Nephron progenitor cell (in vitro differentiated cells): Measurements from ENCODE around the gene MAN2A1.

Experiments used
- DNase-seq: peaks from one replicate; pipeline ENCODE4 v3.0.0; 2021
- H3K27ac Mint-ChIP-seq: 2 replicates; pipeline ENCODE4 v1.8.0; 2021; ENCODE audit warnings: mild to moderate bottlenecking, moderate library complexity, mixed read lengths
- H3K27me3 Mint-ChIP-seq: 2 replicates; pipeline ENCODE4 v1.8.0; 2021; ENCODE audit warnings: mild to moderate bottlenecking, low read depth, mixed read lengths; ENCODE audit not compliant: poor library complexity
- H3K36me3 Mint-ChIP-seq: 2 replicates; pipeline ENCODE4 v1.8.0; 2021; ENCODE audit warnings: low read depth, mixed read lengths
- H3K4me1 Mint-ChIP-seq: 2 replicates; pipeline ENCODE4 v1.8.0; 2021; ENCODE audit warnings: mixed read lengths
- H3K4me3 Mint-ChIP-seq: 2 replicates; pipeline ENCODE4 v1.8.0; 2021; ENCODE audit warnings: mild to moderate bottlenecking, moderate library complexity, mixed read lengths
- H3K9me3 Mint-ChIP-seq: 2 replicates; pipeline ENCODE4 v1.8.0; 2021; ENCODE audit warnings: mild to moderate bottlenecking, moderate library complexity, mixed read lengths
- TF ChIP-seq, protein P1 (sequence below): fragments of 200-600 bp; sonication (generic); IDR thresholded peaks from 2 replicates; pipeline ENCODE4 v1.5.0; 2021; ENCODE audit warnings: antibody characterized with exemption

Gene MAN2A1

GRCh38 chr5:109656829-109657228 is 32.9 kb upstream of the MAN2A1 start:
- H3K36me3 Mint-ChIP-seq: no peaks in the 10 kb centered on the region
- no peak for DNase-seq

DNA sequence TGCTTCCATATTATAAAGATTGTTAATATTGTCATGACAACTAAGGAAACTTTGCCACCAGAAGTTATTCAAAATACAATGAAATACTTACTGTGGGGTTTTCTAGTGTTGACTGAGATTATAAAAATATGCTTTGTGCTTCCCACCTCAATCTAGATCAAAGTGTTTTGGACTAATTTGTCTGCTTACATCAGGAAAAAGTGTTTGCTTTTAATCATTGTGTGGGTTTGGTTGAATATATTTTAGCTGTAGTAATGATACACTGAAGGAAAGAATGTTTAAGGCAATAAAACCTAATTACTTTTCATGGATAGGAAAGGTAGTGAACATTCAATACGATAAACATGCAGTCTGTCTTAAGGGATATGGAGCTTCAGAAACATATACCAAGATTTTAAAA is 29.8 kb upstream of the MAN2A1 start:
- H3K4me3 Mint-ChIP-seq: no peak overlapping the region
- H3K27me3 Mint-ChIP-seq: peaks cover 4% of the 10 kb centered on the region
- H3K4me1 Mint-ChIP-seq: peaks cover 12% of the 10 kb centered on the region
- TF ChIP-seq, protein P1, sequence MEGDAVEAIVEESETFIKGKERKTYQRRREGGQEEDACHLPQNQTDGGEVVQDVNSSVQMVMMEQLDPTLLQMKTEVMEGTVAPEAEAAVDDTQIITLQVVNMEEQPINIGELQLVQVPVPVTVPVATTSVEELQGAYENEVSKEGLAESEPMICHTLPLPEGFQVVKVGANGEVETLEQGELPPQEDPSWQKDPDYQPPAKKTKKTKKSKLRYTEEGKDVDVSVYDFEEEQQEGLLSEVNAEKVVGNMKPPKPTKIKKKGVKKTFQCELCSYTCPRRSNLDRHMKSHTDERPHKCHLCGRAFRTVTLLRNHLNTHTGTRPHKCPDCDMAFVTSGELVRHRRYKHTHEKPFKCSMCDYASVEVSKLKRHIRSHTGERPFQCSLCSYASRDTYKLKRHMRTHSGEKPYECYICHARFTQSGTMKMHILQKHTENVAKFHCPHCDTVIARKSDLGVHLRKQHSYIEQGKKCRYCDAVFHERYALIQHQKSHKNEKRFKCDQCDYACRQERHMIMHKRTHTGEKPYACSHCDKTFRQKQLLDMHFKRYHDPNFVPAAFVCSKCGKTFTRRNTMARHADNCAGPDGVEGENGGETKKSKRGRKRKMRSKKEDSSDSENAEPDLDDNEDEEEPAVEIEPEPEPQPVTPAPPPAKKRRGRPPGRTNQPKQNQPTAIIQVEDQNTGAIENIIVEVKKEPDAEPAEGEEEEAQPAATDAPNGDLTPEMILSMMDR: no peak
- no peak overlapping the region for H3K27ac Mint-ChIP-seq
- no peak for DNase-seq
- H3K9me3 Mint-ChIP-seq: peaks cover 3% of the 10 kb centered on the region
- H3K36me3 Mint-ChIP-seq: no peaks in the 10 kb centered on the region

More at GRCh38 chr5:109656829-109657228, 32.9 kb upstream of the MAN2A1 start:
- H3K4me1 Mint-ChIP-seq: peaks cover 37% of the 10 kb centered on the region
- H3K4me3 Mint-ChIP-seq: no peak overlapping the region
- peaks cover 3% of the 10 kb centered on the region for H3K9me3 Mint-ChIP-seq
- TF ChIP-seq, protein P1: no peak
- no peak overlapping the region for H3K27ac Mint-ChIP-seq
- peaks cover 4% of the 10 kb centered on the region for H3K27me3 Mint-ChIP-seq

GRCh38 chr5:109660301-109660700 is 29.4 kb upstream of the MAN2A1 start:
- no peak overlapping the region for H3K4me3 Mint-ChIP-seq
- peaks cover 4% of the 10 kb centered on the region for H3K27me3 Mint-ChIP-seq
- H3K36me3 Mint-ChIP-seq: no peaks in the 10 kb centered on the region
- DNase-seq: no peak
- peaks cover 10% of the 10 kb centered on the region for H3K4me1 Mint-ChIP-seq
- H3K9me3 Mint-ChIP-seq: peaks cover 3% of the 10 kb centered on the region
- TF ChIP-seq, protein P1: no peak
- H3K27ac Mint-ChIP-seq: no peak overlapping the region

DNA sequence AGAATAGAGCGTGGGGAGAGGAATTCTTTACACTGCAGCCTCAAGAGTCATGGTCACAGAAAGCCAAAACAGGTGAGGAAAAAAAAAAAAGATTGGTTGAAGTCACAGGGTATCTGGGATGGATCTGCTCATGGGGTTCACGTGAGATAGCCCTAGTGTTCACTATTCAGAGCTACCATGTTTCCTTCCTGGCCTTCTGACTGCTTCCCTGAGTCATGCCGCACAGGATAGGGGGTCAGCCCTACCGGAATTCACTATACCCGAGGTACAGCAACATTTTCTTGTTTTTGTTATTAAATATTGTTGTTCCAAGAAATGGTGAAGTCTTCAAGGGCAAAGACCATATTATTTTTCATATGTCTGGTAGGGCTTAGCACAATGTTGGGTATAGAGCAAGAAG is 21.5 kb upstream of the MAN2A1 start:
- Mint-ChIP-seq H3K36me3 (no peaks in the 10 kb centered on the region), H3K9me3 (no peaks in the 10 kb centered on the region), H3K27me3 (no peaks in the 10 kb centered on the region), H3K27ac (no peak overlapping the region), H3K4me1 (no peaks in the 10 kb centered on the region), H3K4me3 (no peak overlapping the region)
- TF ChIP-seq, protein P1: no peak
- no peak for DNase-seq

DNA sequence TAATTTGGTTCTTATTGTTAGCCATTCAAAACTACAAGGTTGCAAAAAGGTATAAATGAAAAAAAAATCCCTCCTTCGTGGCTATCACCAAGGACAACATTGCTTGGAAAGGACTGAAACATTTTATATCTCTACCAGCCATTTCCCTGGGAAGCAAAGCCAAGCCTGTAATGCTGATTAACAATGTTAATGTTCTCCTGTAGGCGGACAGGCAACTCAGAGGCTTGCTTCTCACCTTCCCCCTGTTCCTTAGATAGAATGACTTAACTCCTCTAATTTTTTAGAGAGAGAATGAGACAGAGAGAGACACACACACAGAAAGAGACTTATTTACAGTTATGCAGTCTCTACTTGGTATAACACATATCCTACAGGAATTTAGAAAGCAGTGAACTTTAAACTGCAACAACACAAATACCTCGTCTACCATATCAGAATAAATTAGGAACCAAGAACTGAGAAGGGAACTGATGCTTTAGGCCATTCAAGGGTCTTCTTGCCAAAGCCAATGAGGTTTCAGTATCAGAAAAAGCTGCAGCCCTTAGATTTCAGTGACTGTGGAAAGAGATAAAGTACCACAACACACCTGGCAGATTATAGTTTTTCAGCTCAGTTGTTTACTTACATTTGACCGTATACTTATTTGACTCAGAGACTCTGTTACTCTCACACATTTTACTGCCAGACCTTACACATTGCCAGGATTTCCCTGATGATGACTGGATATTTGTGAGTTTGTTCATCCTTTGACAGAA is 20.9 kb upstream of the MAN2A1 start:
- no peak for DNase-seq
- TF ChIP-seq, protein P1: no peak
- no peaks in the 10 kb centered on the region for H3K27me3 Mint-ChIP-seq
- no peak overlapping the region for H3K27ac Mint-ChIP-seq
- no peak overlapping the region for H3K4me3 Mint-ChIP-seq
- no peaks in the 10 kb centered on the region for H3K36me3 Mint-ChIP-seq
- H3K4me1 Mint-ChIP-seq: peaks cover 3% of the 10 kb centered on the region
- no peaks in the 10 kb centered on the region for H3K9me3 Mint-ChIP-seq
